OCI-LY1 (cell line): ENCODE measurements around the gene DNAJC3.

ENCODE experiments used
- H2AFZ ChIP-seq: fragments of 200-600 bp; sonication (generic), shearing (Covaris generic); 2 replicates; pipeline ENCODE4 v1.6.0; 2014; ENCODE audit warnings: antibody characterized with exemption, mild to moderate bottlenecking, low read length
- H3F3A ChIP-seq: fragments of 200-600 bp; sonication (generic), shearing (Covaris generic); 2 replicates; pipeline ENCODE4 v1.6.0; 2014; ENCODE audit warnings: mild to moderate bottlenecking, antibody characterized with exemption, low read length, moderate library complexity; ENCODE audit not compliant: insufficient read depth
- H3K27ac ChIP-seq: fragments of 200-600 bp; sonication (generic); 2 replicates; pipeline ENCODE4 v1.5.1; 2014; ENCODE audit warnings: low read length, mixed run types, mild to moderate bottlenecking, low read depth; ENCODE audit not compliant: poor library complexity, severe bottlenecking
- H3K27me3 ChIP-seq: fragments of 200-600 bp; sonication (generic); 2 replicates; pipeline ENCODE4 v1.6.0; 2014; ENCODE audit warnings: antibody characterized with exemption, mild to moderate bottlenecking, low read length, moderate library complexity; ENCODE audit not compliant: insufficient read depth
- H3K36me3 ChIP-seq: fragments of 200-600 bp; sonication (generic); 2 replicates; pipeline ENCODE4 v1.6.1; 2014; ENCODE audit warnings: mild to moderate bottlenecking, antibody characterized with exemption, low read length, moderate library complexity, mixed read lengths; ENCODE audit not compliant: insufficient read depth
- H3K4me1 ChIP-seq: fragments of 200-600 bp; sonication (generic); 2 replicates; pipeline ENCODE4 v1.5.1; 2014; ENCODE audit warnings: mild to moderate bottlenecking, low read length, moderate library complexity; ENCODE audit not compliant: insufficient read depth, severe bottlenecking
- H3K4me2 ChIP-seq: fragments of 200-600 bp; sonication (generic), shearing (Covaris generic); 2 replicates; pipeline ENCODE4 v1.6.1; 2014; ENCODE audit warnings: low read length
- H3K4me3 ChIP-seq: fragments of 200-600 bp; sonication (generic); 2 replicates; pipeline ENCODE4 v1.5.1; 2014; ENCODE audit warnings: low read length, low read depth, mild to moderate bottlenecking, mixed read lengths; ENCODE audit not compliant: poor library complexity, severe bottlenecking
- H3K79me2 ChIP-seq: fragments of 200-600 bp; shearing (Covaris generic); 2 replicates; pipeline ENCODE4 v1.6.1; 2016; ENCODE audit warnings: mixed run types, low read length, mixed read lengths; ENCODE audit not compliant: insufficient read depth
- H3K9ac ChIP-seq: fragments of 200-600 bp; sonication (generic), shearing (Covaris generic); 2 replicates; pipeline ENCODE4 v1.6.1; 2014; ENCODE audit warnings: mild to moderate bottlenecking, low read length, mixed read lengths
- H3K9me2 ChIP-seq: fragments of 200-600 bp; sonication (generic), shearing (Covaris generic); 2 replicates; pipeline ENCODE4 v1.6.1; 2014; ENCODE audit warnings: low read depth, mild to moderate bottlenecking, low read length, mixed read lengths
- H3K9me3 ChIP-seq: fragments of 200-600 bp; shearing (Covaris generic); 2 replicates; pipeline ENCODE4 v1.6.1; 2014; ENCODE audit warnings: low read length, mixed read lengths
- H4K20me1 ChIP-seq: fragments of 200-600 bp; sonication (generic), shearing (Covaris generic); 2 replicates; pipeline ENCODE4 v1.6.0; 2016; ENCODE audit warnings: mild to moderate bottlenecking, low read length; ENCODE audit not compliant: insufficient read depth
- EZH2 ChIP-seq: fragments of 200-600 bp; sonication (generic), shearing (Covaris generic); IDR thresholded peaks from 2 replicates; pipeline ENCODE4 v1.8.0; 2017; ENCODE audit warnings: borderline replicate concordance, mixed run types, mild to moderate bottlenecking, antibody characterized with exemption, low read length, moderate library complexity, mixed read lengths
- TF ChIP-seq, protein P1 (sequence below): fragments of 200-600 bp; sonication (generic), shearing (Covaris generic); IDR thresholded peaks from 2 replicates; pipeline ENCODE4 v1.5.1; 2017; ENCODE audit warnings: mild to moderate bottlenecking, antibody characterized with exemption, low read length, moderate library complexity, mixed read lengths

Gene DNAJC3

DNA sequence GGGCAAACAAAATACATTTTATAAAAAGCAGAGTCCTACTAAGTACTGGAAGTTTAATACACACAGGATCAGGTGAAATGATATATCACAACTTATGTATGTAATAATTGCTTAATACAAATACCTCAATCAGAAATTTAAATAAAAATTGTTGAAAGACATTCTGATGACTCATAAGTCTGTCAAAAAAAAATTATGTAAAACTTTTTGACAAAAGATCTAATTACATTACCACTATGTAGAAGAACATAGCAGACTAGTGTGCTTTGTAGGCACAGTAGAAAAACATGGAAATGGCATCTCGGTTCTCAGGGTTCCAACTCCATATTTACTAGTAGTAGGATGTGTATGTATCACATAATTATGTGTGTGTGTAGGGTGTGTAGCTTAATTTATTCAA lies 156.2 kb downstream of the DNAJC3 start:
- Histone ChIP-seq H3K36me3 (no peaks in the 10 kb centered on the region), H4K20me1 (no peaks in the 10 kb centered on the region), H3K9me2 (no peaks in the 10 kb centered on the region), H3K79me2 (no peaks in the 10 kb centered on the region), H3K4me2 (no peak overlapping the region), H3K9me3 (peaks cover 2% of the 10 kb centered on the region; the same call in 1 of the 2 replicates), H2AFZ (no peak overlapping the region), H3K9ac (no peak overlapping the region), H3K4me3 (no peak overlapping the region), H3K27ac (no peak overlapping the region), H3F3A (no peaks in the 10 kb centered on the region), H3K4me1 (no peaks in the 10 kb centered on the region), H3K27me3 (no peaks in the 10 kb centered on the region)
- no peak for TF ChIP-seq EZH2
- TF ChIP-seq, protein P1, sequence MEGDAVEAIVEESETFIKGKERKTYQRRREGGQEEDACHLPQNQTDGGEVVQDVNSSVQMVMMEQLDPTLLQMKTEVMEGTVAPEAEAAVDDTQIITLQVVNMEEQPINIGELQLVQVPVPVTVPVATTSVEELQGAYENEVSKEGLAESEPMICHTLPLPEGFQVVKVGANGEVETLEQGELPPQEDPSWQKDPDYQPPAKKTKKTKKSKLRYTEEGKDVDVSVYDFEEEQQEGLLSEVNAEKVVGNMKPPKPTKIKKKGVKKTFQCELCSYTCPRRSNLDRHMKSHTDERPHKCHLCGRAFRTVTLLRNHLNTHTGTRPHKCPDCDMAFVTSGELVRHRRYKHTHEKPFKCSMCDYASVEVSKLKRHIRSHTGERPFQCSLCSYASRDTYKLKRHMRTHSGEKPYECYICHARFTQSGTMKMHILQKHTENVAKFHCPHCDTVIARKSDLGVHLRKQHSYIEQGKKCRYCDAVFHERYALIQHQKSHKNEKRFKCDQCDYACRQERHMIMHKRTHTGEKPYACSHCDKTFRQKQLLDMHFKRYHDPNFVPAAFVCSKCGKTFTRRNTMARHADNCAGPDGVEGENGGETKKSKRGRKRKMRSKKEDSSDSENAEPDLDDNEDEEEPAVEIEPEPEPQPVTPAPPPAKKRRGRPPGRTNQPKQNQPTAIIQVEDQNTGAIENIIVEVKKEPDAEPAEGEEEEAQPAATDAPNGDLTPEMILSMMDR: no peak

DNA sequence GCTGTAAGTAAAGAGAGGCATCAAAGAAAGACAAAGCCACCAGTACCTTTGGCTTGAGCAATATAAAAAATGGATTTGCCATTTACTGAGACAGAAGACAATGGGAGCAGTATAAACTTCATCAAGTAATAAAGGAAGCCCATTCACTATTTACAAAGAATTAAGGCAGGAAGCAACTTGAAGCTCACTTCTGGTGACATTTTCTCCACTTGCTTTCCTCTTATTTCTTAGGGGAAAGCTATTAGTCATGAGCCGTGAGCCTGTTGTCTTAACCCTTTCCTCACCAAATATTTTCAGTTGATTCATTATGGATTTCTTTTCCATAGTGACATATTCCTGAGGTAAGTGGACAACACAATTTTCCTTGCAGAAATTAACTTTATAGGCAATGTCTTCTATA lies 156.8 kb downstream of the DNAJC3 start:
- Histone ChIP-seq H3K4me3 (no peak overlapping the region), H3K9ac (no peak overlapping the region), H3K27ac (no peak overlapping the region), H3K27me3 (no peaks in the 10 kb centered on the region), H3K9me3 (peaks cover 5% of the 10 kb centered on the region; the same call in 1 of the 2 replicates), H3F3A (no peaks in the 10 kb centered on the region), H4K20me1 (no peaks in the 10 kb centered on the region), H3K4me2 (no peak overlapping the region), H3K9me2 (no peaks in the 10 kb centered on the region), H2AFZ (no peak overlapping the region), H3K4me1 (no peaks in the 10 kb centered on the region), H3K36me3 (no peaks in the 10 kb centered on the region), H3K79me2 (no peaks in the 10 kb centered on the region)
- TF ChIP-seq, protein P1: no peak
- no peak for TF ChIP-seq EZH2

DNA sequence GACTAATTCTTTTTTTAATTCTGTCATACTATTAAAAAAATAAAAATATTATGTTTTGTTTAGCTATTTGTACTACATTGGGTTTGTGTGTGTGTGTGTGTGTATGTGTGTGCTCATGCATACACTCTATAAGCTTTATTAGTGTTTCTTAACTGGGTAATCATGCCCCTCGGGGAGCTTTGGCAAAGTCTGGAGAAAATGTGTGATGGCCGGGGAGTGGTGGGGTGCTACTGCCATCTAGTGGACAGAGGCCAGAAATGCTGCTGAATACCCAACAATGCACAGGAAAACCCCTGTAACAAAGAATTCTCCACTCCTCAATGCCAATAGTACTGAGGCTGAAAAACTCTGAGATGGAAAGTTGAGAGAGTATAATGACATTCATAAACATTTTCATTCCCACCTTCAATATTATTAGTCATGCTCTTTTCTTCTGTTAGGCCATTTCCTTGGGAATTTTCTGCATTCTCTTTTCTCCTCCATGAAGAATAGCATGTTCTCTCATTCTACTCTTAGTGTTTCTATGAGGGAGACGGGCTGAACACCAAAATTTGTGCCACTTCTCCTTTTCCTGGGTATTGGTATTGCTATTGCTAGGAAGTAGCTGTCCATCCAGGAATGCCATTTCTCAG lies 157.3 kb downstream of the DNAJC3 start:
- Histone ChIP-seq H3K9me3 (peaks cover 5% of the 10 kb centered on the region; the same call in 1 of the 2 replicates), H3K9me2 (no peaks in the 10 kb centered on the region), H3K27ac (no peak overlapping the region), H3K36me3 (no peaks in the 10 kb centered on the region), H3K79me2 (no peaks in the 10 kb centered on the region), H2AFZ (no peak overlapping the region), H3F3A (no peaks in the 10 kb centered on the region), H3K9ac (no peak overlapping the region), H3K4me1 (no peaks in the 10 kb centered on the region), H4K20me1 (no peaks in the 10 kb centered on the region), H3K4me2 (no peak overlapping the region), H3K27me3 (no peaks in the 10 kb centered on the region), H3K4me3 (no peak overlapping the region)
- TF ChIP-seq, protein P1: peak; percentile 99
- no peak for TF ChIP-seq EZH2
